ENCODE results near the gene TMEM117. TPM values are rescaled to one million over a fixed set of nuclear protein-coding genes. Genes with fewer than 3 reads are reported as not detected.
"Not testable (repeated sequence)": the region's sequence is repeated elsewhere in the genome, so short reads cannot be mapped to it uniquely, and the experiment has no call there.

TMEM117 gene
- total RNA-seq, 2 experiments from 2014 or later: 1.7 TPM

DNA sequence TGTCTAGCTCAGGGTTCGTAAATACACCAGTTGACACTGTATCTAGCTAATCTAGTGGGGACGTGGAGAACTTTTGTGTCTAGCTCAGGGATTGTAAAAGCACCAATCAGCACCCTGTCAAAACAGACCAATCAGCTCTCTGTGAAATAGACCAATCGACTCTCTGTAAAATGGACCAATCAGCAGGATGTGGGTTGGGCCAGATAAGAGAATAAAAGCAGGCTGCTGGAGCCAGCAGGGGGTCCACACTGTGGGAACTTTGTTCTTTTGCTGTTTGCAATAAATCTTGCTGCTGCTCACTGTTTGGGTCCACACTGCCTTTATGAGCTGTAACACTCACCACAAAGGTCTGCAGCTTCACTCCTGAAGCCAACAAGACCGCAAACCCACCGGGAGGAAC, 28.7 kb downstream of the TMEM117 start:
- H3K9me3 Mint-ChIP-seq; H3K36me3 Mint-ChIP-seq; DNase-seq; H3K27ac Mint-ChIP-seq; intact Hi-C loops (cut with micrococcal nuclease); H3K27me3 Mint-ChIP-seq; H3K4me1 Mint-ChIP-seq (ENCODE audit: low read depth); CTCF ChIA-PET; POLR2A ChIA-PET; H3K4me3 Mint-ChIP-seq: not testable (repeated sequence)

DNA sequence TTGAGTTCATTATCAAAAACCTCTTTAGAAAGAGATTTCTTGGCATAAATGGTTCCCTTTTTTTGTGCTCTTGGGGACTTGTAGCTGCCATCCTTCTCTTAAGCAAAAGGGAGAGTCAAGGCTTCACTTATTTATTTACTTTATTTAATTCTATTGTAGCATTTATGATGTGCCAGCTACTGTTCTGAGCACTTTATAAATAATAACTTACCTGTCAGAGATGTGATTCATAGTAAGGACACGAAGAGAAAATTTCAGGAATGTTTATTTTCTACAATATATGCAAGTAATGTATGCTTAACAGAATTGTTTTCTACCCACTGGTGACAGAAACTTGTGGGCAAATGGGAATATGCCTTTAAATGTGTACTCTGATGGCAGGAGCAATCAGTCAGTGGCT, 33.3 kb downstream of the TMEM117 start:
- intact Hi-C loops (cut with micrococcal nuclease): no loop called here
- Mint-ChIP-seq H3K4me1 (ENCODE audit: low read depth) (no peaks in the 10 kb centered on the region), H3K9me3 (no peaks in the 10 kb centered on the region), H3K36me3 (no peaks in the 10 kb centered on the region), H3K4me3 (no peak overlapping the region), H3K27ac (no peak overlapping the region), H3K27me3 (no peaks in the 10 kb centered on the region)
- ChIA-PET POLR2A (no interaction called here), CTCF (no interaction called here)
- DNase-seq: no peak

- DNase-seq; H3K27ac Mint-ChIP-seq; intact Hi-C loops (cut with micrococcal nuclease); H3K27me3 Mint-ChIP-seq; H3K4me1 Mint-ChIP-seq (ENCODE audit: low read depth); H3K9me3 Mint-ChIP-seq; POLR2A ChIA-PET; CTCF ChIA-PET; H3K4me3 Mint-ChIP-seq; H3K36me3 Mint-ChIP-seq: not testable (repeated sequence)
Measured at GRCh38 chr12:43869765-43870164, 33.9 kb downstream of the TMEM117 start.

DNA sequence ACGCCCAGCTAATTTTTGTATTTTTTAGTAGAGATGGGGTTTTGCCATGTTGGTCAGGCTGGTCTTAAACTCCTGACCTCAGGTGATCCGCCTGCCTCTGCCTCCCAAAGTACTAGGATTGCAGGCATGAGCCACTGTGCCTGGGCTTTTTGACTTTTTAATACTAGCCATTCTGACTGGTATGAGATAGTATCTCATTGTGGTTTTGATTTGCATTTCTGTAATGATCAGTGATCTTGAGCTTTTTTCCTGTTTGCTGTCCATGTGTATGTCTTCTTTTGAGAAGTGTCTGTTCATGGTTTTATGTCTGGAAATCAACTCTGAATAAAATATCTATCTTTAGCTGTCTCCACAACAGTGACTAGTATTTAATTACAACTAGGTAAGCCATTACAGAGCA, 35.4 kb downstream of the TMEM117 start:
- H3K27ac Mint-ChIP-seq; DNase-seq; H3K36me3 Mint-ChIP-seq; H3K9me3 Mint-ChIP-seq; POLR2A ChIA-PET; intact Hi-C loops (cut with micrococcal nuclease); H3K4me1 Mint-ChIP-seq (ENCODE audit: low read depth); H3K27me3 Mint-ChIP-seq; H3K4me3 Mint-ChIP-seq: not testable (repeated sequence)
- CTCF ChIA-PET: interaction anchor here (0.7 kb wide), 1 partner anchor 11 kb away, joined by 4 read pairs; no protein-coding TSS in a partner anchor

DNA sequence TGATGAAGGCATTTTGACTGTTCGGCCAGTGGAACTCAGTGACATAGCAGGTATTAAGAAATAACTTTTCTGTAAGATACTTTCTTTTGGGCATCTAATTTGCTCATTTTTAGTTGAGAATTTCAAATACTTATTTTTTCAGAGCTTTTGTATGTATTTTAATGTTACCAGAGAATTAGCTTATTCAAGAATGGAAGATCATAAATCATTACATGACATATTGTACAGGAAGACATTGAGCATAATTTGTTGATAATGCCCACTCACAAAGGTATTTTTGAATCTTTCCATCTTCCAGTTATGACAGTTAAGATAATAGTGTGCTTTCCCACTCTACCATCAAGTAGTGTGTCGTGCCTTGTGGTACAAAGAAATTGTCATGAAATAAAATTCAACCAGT, 36.5 kb downstream of the TMEM117 start:
- ChIA-PET CTCF (no interaction called here), POLR2A (no interaction called here)
- H3K4me3 Mint-ChIP-seq: no peak overlapping the region
- DNase-seq: no peak
- no peaks in the 10 kb centered on the region for H3K27me3 Mint-ChIP-seq
- intact Hi-C loops (cut with micrococcal nuclease): no loop called here
- H3K36me3 Mint-ChIP-seq: no peaks in the 10 kb centered on the region
- H3K27ac Mint-ChIP-seq: no peak overlapping the region
- no peaks in the 10 kb centered on the region for H3K4me1 Mint-ChIP-seq (ENCODE audit: low read depth)
- H3K9me3 Mint-ChIP-seq: no peaks in the 10 kb centered on the region

GRCh38 chr12:43878050-43878449, 42.2 kb downstream of the TMEM117 start:
- intact Hi-C loops (cut with micrococcal nuclease): no loop called here
- Mint-ChIP-seq H3K4me3 (no peak overlapping the region), H3K27me3 (no peaks in the 10 kb centered on the region), H3K9me3 (no peaks in the 10 kb centered on the region), H3K36me3 (no peaks in the 10 kb centered on the region), H3K4me1 (ENCODE audit: low read depth) (no peaks in the 10 kb centered on the region), H3K27ac (no peak overlapping the region)
- DNase-seq: no peak
- POLR2A ChIA-PET: no interaction called here
- CTCF ChIA-PET: interaction anchor here (0.5 kb wide), 1 partner anchor 35 kb away, joined by 3 read pairs; no protein-coding TSS in a partner anchor

DNA sequence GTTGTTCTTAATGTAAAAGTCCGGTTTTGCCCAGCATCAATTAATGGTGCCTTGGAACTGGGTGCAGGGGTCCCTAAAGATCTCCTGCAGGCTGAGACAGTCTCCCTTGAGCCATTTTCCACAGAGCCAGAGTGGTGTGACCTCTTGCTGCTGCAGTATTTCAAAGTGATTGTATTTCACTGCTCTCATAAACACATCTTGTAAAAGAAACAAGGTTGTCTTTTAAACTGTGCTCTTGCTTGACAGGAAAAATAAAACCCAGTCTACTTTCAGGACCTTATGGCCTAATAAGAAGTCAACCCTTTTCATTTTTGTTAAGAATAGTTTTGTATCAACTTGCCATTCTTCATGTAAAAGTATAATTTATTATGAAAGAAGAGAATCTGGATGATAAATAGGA, 44.7 kb downstream of the TMEM117 start:
- no peaks in the 10 kb centered on the region for H3K27me3 Mint-ChIP-seq
- POLR2A ChIA-PET: no interaction called here
- no peaks in the 10 kb centered on the region for H3K9me3 Mint-ChIP-seq
- DNase-seq: no peak
- H3K4me3 Mint-ChIP-seq: no peak overlapping the region
- intact Hi-C loops (cut with micrococcal nuclease): loop anchor here (5.0 kb wide), 1 partner anchor 378 kb away; no protein-coding TSS in a partner anchor
- no peaks in the 10 kb centered on the region for H3K4me1 Mint-ChIP-seq (ENCODE audit: low read depth)
- CTCF ChIA-PET: interaction anchor here (4.2 kb wide), 1 partner anchor 103 kb away, joined by 34 read pairs; no protein-coding TSS in a partner anchor
- no peaks in the 10 kb centered on the region for H3K36me3 Mint-ChIP-seq
- H3K27ac Mint-ChIP-seq: no peak overlapping the region

DNA sequence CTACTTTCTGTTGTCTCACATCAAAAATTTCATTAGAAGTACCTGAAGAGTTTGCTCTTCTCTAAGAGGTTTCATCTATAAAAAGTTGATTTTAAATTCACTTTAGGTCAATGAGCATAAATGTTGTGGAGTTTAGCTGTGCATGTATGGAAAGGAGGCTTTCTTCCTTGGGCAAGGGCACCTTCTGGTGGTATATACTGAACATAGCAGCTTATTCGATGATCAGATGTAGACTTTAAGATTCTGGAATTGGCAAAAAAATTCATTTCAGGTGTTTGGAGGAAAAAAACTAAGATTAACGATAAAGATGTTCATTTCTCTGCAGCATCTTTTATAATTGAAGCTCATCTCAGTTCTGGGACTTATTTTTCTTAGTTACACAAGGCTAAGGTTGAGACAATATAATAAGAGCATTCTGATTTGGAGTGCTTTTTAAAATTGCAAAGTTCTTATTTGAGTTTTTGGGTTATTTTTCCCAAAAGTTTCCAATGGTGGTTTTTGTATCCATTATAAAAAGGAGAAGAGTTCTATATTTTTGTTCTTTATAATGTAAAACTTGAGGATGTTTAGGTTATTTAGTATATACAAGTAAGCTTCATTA, 46.8 kb downstream of the TMEM117 start:
- H3K9me3 Mint-ChIP-seq: no peaks in the 10 kb centered on the region
- H3K4me1 Mint-ChIP-seq (ENCODE audit: low read depth): no peaks in the 10 kb centered on the region
- DNase-seq: peak; percentile 18
- no peaks in the 10 kb centered on the region for H3K36me3 Mint-ChIP-seq
- H3K4me3 Mint-ChIP-seq: no peak overlapping the region
- H3K27me3 Mint-ChIP-seq: no peaks in the 10 kb centered on the region
- POLR2A ChIA-PET: interaction anchor here (1.6 kb wide), 1 partner anchor 123 kb away, joined by 3 read pairs; the partner anchor contains the start of genes IRAK4 and PUS7L
- CTCF ChIA-PET: interaction anchor here (0.6 to 4.2 kb wide), 28 partner anchors 8 to 1399 kb away, joined by 3 to 48 read pairs (median 4); partner anchors contain the start of genes IRAK4 and TWF1
- H3K27ac Mint-ChIP-seq: no peak overlapping the region
- intact Hi-C loops (cut with micrococcal nuclease): loop anchor here (1.0 to 5.0 kb wide), 6 partner anchors 50 to 438 kb away; partner anchors contain the start of gene TWF1

GRCh38 chr12:43883311-43883710, 47.4 kb downstream of the TMEM117 start:
- intact Hi-C loops (cut with micrococcal nuclease): loop anchor here (2.0 to 5.0 kb wide), 2 partner anchors 51 to 381 kb away; no protein-coding TSS in a partner anchor
- ChIA-PET CTCF (interaction anchor here (0.8 to 4.2 kb wide), 18 partner anchors 12 to 1400 kb away, joined by 3 to 48 read pairs (median 5); partner anchors contain the start of gene TWF1), POLR2A (interaction anchor here (1.6 kb wide), 1 partner anchor 124 kb away, joined by 3 read pairs; the partner anchor contains the start of genes IRAK4 and PUS7L)
- H3K4me3 Mint-ChIP-seq: no peak overlapping the region
- no peaks in the 10 kb centered on the region for H3K4me1 Mint-ChIP-seq (ENCODE audit: low read depth)
- DNase-seq: no peak
- H3K36me3 Mint-ChIP-seq: no peaks in the 10 kb centered on the region
- H3K9me3 Mint-ChIP-seq: no peaks in the 10 kb centered on the region
- H3K27me3 Mint-ChIP-seq: no peaks in the 10 kb centered on the region
- no peak overlapping the region for H3K27ac Mint-ChIP-seq

DNA sequence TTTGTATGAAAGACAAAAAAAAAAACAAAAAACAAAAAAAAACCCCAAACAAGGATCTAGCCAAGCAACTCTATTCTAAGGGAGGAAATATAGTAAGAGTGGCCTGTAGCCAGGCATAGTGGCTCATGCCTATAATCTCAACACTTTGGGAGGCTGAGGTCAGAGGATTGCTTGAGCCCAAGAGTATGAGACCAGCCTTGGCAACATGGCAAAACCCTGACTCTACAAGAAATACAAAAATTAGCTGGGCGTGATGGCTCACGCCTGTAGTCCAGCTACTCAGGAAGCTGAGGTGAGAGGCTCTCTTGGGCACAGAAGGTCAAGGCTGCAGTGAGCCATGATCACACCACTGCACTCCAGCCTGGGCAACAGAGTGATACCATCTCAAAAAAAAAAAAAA, 47.9 kb downstream of the TMEM117 start:
- DNase-seq: no peak
- Mint-ChIP-seq H3K4me1 (ENCODE audit: low read depth) (no peaks in the 10 kb centered on the region), H3K4me3 (no peak overlapping the region), H3K27me3 (no peaks in the 10 kb centered on the region), H3K9me3 (no peaks in the 10 kb centered on the region), H3K27ac (no peak overlapping the region), H3K36me3 (no peaks in the 10 kb centered on the region)
- CTCF ChIA-PET: interaction anchor here (0.8 to 4.2 kb wide), 8 partner anchors 78 to 1400 kb away, joined by 3 to 48 read pairs (median 6); partner anchors contain the start of gene TWF1
- intact Hi-C loops (cut with micrococcal nuclease): loop anchor here (2.0 to 5.0 kb wide), 2 partner anchors 51 to 381 kb away; no protein-coding TSS in a partner anchor
- POLR2A ChIA-PET: no interaction called here

DNA sequence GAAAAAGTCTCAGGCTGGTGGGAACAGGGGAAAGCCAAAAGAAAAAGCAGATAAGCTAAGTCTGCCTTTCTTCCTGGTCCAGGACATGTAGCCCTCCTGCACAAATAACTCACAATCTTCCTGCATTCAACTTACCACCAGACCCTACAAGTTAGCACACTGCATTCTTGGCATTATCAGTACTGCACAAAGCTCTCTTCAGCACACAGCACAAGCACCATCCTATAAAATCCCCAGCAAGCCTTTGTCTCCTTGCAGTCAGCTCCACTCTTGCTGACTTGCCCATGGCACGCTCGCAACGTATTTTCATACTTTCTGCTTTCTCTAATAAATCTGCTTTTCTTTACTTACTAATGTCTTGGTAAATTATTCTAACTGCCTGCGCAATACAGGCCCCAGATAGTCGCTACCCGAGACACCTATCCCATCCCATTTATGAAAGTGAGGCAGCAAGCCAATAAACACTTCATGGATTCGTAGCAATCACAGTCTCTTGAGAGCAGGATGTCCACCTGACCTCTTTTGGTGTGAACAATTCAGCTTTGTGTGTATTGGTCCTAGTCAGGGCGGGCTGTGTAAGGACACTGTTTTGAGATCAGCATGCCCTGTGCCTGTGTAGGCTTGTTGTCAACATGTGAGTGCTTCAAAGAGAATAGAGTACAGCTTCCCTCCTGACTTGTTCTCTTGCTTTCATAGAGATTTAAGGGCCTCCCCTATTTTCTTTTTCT, 49.0 kb downstream of the TMEM117 start:
- DNase-seq: no peak
- no peak overlapping the region for H3K27ac Mint-ChIP-seq
- ChIA-PET CTCF (interaction anchor here (1.0 to 4.2 kb wide), 2 partner anchors 108 to 439 kb away, joined by 4 to 34 read pairs; no protein-coding TSS in a partner anchor), POLR2A (no interaction called here)
- H3K36me3 Mint-ChIP-seq: no peaks in the 10 kb centered on the region
- no peaks in the 10 kb centered on the region for H3K9me3 Mint-ChIP-seq
- no peaks in the 10 kb centered on the region for H3K27me3 Mint-ChIP-seq
- intact Hi-C loops (cut with micrococcal nuclease): loop anchor here (5.0 kb wide), 1 partner anchor 383 kb away; no protein-coding TSS in a partner anchor
- H3K4me1 Mint-ChIP-seq (ENCODE audit: low read depth): no peaks in the 10 kb centered on the region
- H3K4me3 Mint-ChIP-seq: no peak overlapping the region

DNA sequence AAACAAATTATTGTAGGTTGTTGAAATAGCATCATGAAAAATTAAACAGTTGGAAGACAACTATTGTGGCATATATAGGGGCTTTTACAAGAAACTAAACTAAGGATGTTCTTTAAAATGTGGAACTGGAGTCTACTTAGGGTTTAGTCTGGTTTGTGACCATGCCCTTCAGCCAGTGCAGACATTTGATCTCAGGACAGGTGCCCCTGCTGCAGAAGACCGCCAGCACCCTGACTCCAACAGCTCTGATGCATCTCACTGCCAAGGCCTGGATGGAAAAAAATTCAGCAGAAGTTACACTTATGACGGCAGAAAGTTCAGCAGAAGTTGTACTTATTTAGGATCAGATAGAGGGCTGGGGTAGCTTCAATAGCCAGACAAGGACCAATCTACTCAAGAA, 51.5 kb downstream of the TMEM117 start:
- Mint-ChIP-seq H3K9me3 (no peaks in the 10 kb centered on the region), H3K27ac (no peak overlapping the region), H3K36me3 (peaks cover 4% of the 10 kb centered on the region), H3K4me1 (ENCODE audit: low read depth) (no peaks in the 10 kb centered on the region), H3K4me3 (no peak overlapping the region), H3K27me3 (no peaks in the 10 kb centered on the region)
- DNase-seq: no peak
- CTCF ChIA-PET: interaction anchor here (0.6 kb wide), 1 partner anchor 75 kb away, joined by 3 read pairs; no protein-coding TSS in a partner anchor
- POLR2A ChIA-PET: no interaction called here
- intact Hi-C loops (cut with micrococcal nuclease): no loop called here

All from activated CD4-positive, alpha-beta memory T cell treated with anti-CD3 and anti-CD28 coated beads for 36 hours (primary cell).